Measurements from ENCODE around the gene CD180. TPM values are rescaled to one million over a fixed set of nuclear protein-coding genes. Genes with fewer than 3 reads are reported as not detected.

CD180 gene
- total RNA-seq, 1 experiment from 2014 or later = not detected

DNA sequence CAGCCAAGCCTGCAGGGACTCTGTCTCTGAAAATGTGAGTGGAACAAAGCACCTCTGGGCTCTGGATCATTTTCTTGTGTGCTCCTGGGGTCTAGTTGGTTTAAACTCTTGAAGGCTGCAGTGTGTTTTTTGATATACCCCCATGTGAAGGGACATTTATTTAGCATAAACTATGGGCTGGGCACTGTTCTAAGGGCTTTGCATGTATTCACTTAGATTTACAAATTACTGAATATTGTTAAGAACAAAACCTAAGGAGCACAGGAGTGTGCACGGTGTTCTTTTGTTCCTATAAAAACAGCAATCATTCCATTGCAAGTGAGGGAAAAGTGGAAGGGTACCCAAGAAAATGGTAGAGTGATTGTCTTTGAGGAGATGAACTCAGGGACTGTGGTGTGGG lies 20.0 kb upstream of the CD180 start:
- peaks cover 0 to 7% of the 10 kb centered on the region in 2 experiments; a peak in 1 of 4 replicates for H3K4me1 ChIP-seq (ENCODE audit: control insufficient read depth in 1 of 2, insufficient read depth in 2 of 2, low read length in 2 of 2)
- intact Hi-C loops (cut with micrococcal nuclease) = no loop called here
- H3K4me2 ChIP-seq (ENCODE audit: low read length) = no peak overlapping the region
- H3K27me3 ChIP-seq (ENCODE audit: insufficient read depth, low read length) = no peaks in the 10 kb centered on the region
- ATAC-seq (no peak), DNase-seq (ENCODE audit: low read depth, low spot score) (no peak)
- ChIA-PET RAD21 (ENCODE audit: low non-redundant PET in 1 of 2, low total read pairs in 2 of 2, uncharacterized antibody in 2 of 2, unreplicated experiment in 2 of 2) (no interaction called here), POLR2A (no interaction called here), CTCF (no interaction called here)
- H3K36me3 ChIP-seq (ENCODE audit: control insufficient read depth in 1 of 2, insufficient read depth in 2 of 2, low read length in 2 of 2) = no peaks in the 10 kb centered on the region
- no peaks in the 10 kb centered on the region for H4K20me1 ChIP-seq (ENCODE audit: insufficient read depth)
- H3K9me3 ChIP-seq (ENCODE audit: control insufficient read depth in 1 of 2, insufficient read depth in 1 of 2, low read depth in 1 of 2, low read length in 2 of 2) = no peaks in the 10 kb centered on the region
- H3K79me2 ChIP-seq (ENCODE audit: insufficient read depth, low read length) = no peaks in the 10 kb centered on the region
- no peak overlapping the region for H3K27ac ChIP-seq (ENCODE audit: low read depth, low read length)
- H3K4me3 ChIP-seq (replicated peaks in 1 of 2; ENCODE audit: low read depth in 1 of 2, low read length in 2 of 2) = no peak overlapping the region
- BruUV-seq (replicated peaks) = no TSS peak
- H3K9me2 ChIP-seq (ENCODE audit: insufficient read depth) = no peaks in the 10 kb centered on the region
- H3K9ac ChIP-seq (ENCODE audit: low read length) = no peak overlapping the region
- H2AFZ ChIP-seq (ENCODE audit: low read depth, low read length, poor library complexity, severe bottlenecking) = no peak overlapping the region
- TF ChIP-seq, protein P1, sequence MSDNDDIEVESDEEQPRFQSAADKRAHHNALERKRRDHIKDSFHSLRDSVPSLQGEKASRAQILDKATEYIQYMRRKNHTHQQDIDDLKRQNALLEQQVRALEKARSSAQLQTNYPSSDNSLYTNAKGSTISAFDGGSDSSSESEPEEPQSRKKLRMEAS (IDR thresholded peaks at IDR 0.05) = no peak
- no peak for TF ChIP-seq YY1 (IDR thresholded peaks at IDR 0.05; ENCODE audit: extremely low read depth, insufficient replicate concordance, low read depth, low read length)
- no peak for TF ChIP-seq EZH2phosphoT487 (IDR thresholded peaks at IDR 0.05; ENCODE audit: borderline replicate concordance)
- TF ChIP-seq SIN3A (IDR thresholded peaks at IDR 0.05; ENCODE audit: low read depth) = no peak
- TF ChIP-seq POLR2AphosphoS5 (IDR thresholded peaks at IDR 0.05; ENCODE audit: low read depth, low read length) = no peak
- no peak for TF ChIP-seq CBX3 (IDR thresholded peaks at IDR 0.05; ENCODE audit: low read depth)
- no peak for TF ChIP-seq JUND (IDR thresholded peaks at IDR 0.05)

DNA sequence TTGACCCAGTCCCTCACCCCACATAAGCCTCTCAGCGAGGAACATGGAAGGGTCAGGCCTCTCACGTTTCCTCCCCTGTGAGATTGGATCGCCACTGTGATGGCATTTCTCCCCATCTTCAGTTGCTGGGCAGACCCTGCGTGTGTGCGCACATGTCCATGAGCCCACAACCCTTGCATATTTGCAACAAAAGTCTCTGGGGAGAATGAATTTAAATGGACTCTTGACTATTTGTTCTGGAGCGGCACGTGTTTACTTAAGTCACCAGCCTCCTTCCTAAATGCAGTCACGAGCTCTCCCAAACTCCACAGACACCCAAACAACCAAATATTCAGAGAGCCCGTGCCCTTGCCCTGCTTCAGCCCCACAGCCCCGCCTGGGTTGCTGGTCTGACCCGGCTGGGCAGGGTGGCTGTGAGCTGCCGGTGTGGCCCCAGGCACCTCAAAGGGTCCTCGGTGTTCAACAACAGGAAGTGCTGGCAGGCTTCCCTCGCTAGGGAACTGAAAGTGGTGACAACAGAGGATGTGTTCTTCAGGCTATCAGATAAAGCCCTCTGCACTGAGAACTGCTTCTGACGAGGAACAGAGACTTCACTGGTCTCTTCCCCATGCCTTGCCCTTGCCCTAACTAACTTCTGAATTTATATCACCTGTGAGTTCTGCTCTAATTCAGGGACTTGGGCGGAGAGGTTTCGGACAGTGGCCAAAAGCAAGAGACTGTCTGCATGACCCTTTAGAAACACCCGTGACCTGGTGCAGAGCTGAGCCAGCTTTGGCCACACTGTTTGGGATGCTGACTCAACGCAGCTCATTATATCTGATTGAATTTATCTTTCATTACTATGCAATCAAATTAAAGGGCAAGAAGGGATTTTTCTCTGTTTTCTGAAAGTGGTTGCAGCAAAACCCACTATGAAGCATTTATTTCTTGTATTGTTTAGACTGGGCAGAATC lies 19.2 kb upstream of the CD180 start:
- DNase-seq (ENCODE audit: low read depth, low spot score) (no peak), ATAC-seq (no peak)
- intact Hi-C loops (cut with micrococcal nuclease) = no loop called here
- Histone ChIP-seq H3K4me1 (ENCODE audit: control insufficient read depth in 1 of 2, insufficient read depth in 2 of 2, low read length in 2 of 2) (peaks cover 0 to 7% of the 10 kb centered on the region in 2 experiments; a peak in 1 of 4 replicates), H3K4me2 (ENCODE audit: low read length) (no peak overlapping the region), H2AFZ (ENCODE audit: low read depth, low read length, poor library complexity, severe bottlenecking) (no peak overlapping the region), H3K79me2 (ENCODE audit: insufficient read depth, low read length) (no peaks in the 10 kb centered on the region), H3K9ac (ENCODE audit: low read length) (no peak overlapping the region), H3K4me3 (replicated peaks in 1 of 2; ENCODE audit: low read depth in 1 of 2, low read length in 2 of 2) (no peak overlapping the region), H3K36me3 (ENCODE audit: control insufficient read depth in 1 of 2, insufficient read depth in 2 of 2, low read length in 2 of 2) (no peaks in the 10 kb centered on the region), H3K9me3 (ENCODE audit: control insufficient read depth in 1 of 2, insufficient read depth in 1 of 2, low read depth in 1 of 2, low read length in 2 of 2) (no peaks in the 10 kb centered on the region), H4K20me1 (ENCODE audit: insufficient read depth) (no peaks in the 10 kb centered on the region), H3K9me2 (ENCODE audit: insufficient read depth) (no peaks in the 10 kb centered on the region), H3K27me3 (ENCODE audit: insufficient read depth, low read length) (no peaks in the 10 kb centered on the region), H3K27ac (ENCODE audit: low read depth, low read length) (no peak overlapping the region)
- ChIA-PET POLR2A (no interaction called here), CTCF (no interaction called here), RAD21 (ENCODE audit: low non-redundant PET in 1 of 2, low total read pairs in 2 of 2, uncharacterized antibody in 2 of 2, unreplicated experiment in 2 of 2) (no interaction called here)
- no TSS peak for BruUV-seq (replicated peaks)
- TF ChIP-seq TCF7L2 (IDR thresholded peaks at IDR 0.05; ENCODE audit: borderline replicate concordance, extremely low read depth, insufficient read depth, insufficient read length) (no peak), SIN3A (IDR thresholded peaks at IDR 0.05; ENCODE audit: low read depth) (no peak), EZH2 (IDR thresholded peaks at IDR 0.05) (no peak), ELF1 (IDR thresholded peaks at IDR 0.05; ENCODE audit: borderline replicate concordance, low read depth) (no peak), SRF (IDR thresholded peaks at IDR 0.05; ENCODE audit: low read depth) (no peak), YY1 (IDR thresholded peaks at IDR 0.05; ENCODE audit: extremely low read depth, insufficient replicate concordance, low read depth, low read length) (no peak), FOSL1 (IDR thresholded peaks at IDR 0.05; ENCODE audit: low read depth) (no peak), CBX3 (IDR thresholded peaks at IDR 0.05; ENCODE audit: low read depth) (no peak), ZFX (IDR thresholded peaks at IDR 0.05) (no peak), EGR1 (IDR thresholded peaks at IDR 0.05; ENCODE audit: low read depth) (no peak)
- TF ChIP-seq, protein P1 (IDR thresholded peaks at IDR 0.05) = no peak
- TF ChIP-seq, protein P2, sequence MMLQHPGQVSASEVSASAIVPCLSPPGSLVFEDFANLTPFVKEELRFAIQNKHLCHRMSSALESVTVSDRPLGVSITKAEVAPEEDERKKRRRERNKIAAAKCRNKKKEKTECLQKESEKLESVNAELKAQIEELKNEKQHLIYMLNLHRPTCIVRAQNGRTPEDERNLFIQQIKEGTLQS (IDR thresholded peaks at IDR 0.05) = no peak
- TF ChIP-seq, protein P3, sequence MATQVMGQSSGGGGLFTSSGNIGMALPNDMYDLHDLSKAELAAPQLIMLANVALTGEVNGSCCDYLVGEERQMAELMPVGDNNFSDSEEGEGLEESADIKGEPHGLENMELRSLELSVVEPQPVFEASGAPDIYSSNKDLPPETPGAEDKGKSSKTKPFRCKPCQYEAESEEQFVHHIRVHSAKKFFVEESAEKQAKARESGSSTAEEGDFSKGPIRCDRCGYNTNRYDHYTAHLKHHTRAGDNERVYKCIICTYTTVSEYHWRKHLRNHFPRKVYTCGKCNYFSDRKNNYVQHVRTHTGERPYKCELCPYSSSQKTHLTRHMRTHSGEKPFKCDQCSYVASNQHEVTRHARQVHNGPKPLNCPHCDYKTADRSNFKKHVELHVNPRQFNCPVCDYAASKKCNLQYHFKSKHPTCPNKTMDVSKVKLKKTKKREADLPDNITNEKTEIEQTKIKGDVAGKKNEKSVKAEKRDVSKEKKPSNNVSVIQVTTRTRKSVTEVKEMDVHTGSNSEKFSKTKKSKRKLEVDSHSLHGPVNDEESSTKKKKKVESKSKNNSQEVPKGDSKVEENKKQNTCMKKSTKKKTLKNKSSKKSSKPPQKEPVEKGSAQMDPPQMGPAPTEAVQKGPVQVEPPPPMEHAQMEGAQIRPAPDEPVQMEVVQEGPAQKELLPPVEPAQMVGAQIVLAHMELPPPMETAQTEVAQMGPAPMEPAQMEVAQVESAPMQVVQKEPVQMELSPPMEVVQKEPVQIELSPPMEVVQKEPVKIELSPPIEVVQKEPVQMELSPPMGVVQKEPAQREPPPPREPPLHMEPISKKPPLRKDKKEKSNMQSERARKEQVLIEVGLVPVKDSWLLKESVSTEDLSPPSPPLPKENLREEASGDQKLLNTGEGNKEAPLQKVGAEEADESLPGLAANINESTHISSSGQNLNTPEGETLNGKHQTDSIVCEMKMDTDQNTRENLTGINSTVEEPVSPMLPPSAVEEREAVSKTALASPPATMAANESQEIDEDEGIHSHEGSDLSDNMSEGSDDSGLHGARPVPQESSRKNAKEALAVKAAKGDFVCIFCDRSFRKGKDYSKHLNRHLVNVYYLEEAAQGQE (IDR thresholded peaks at IDR 0.05; ENCODE audit: low read depth) = no peak

Measured in HCT116 (cell line).